Occipital lobe (tissue), 2 donors: ENCODE data around the gene LCNL1. TPM values are rescaled to one million over a fixed set of nuclear protein-coding genes. Genes with fewer than 3 reads are reported as not detected.

Experiments
- DNase-seq: peaks from one replicate; lab custom pipeline; 2025; lab: John Stamatoyannopoulos, UW
- total RNA-seq: library from RNA; depleted of rRNA; stranded (reverse); fragments of >200 nt; gene quantifications from one replicate; pipeline ENCODE4 v1.2.3, GENCODE V29; 2014

LCNL1 gene
- total RNA-seq, 1 donor from 2014 or later, result 0.16 TPM

- DNase-seq, result no peak
These were observed 8.9 kb upstream of the LCNL1 start for GRCh38 chr9:136973618-136974617.

GRCh38 chr9:136974817-136975535 is 7.8 kb upstream of the LCNL1 start:
- DNase-seq, result no peak

GRCh38 chr9:136975644-136976043 is 7.1 kb upstream of the LCNL1 start:
- DNase-seq, result peak; percentile 59

- peak; percentile 91 for DNase-seq
These were observed 5.6 kb upstream of the LCNL1 start, which contains the start of gene PTGDS for GRCh38 chr9:136977223-136977622. PTGDS (plus strand) TSS chr9:136977504; CDS start chr9:136977579, 75 bp downstream.

- DNase-seq, result no peak
These were observed 5.1 kb upstream of the LCNL1 start for GRCh38 chr9:136977649-136978072.

GRCh38 chr9:136978073-136978864 is 4.5 kb upstream of the LCNL1 start:
- DNase-seq, result peak; percentile 89

- no peak for DNase-seq
These were observed 3.8 kb upstream of the LCNL1 start for GRCh38 chr9:136978865-136979544.

- no peak for DNase-seq
These were observed 2.8 kb upstream of the LCNL1 start for GRCh38 chr9:136979769-136980587.

GRCh38 chr9:136980669-136981478 is 1.9 kb upstream of the LCNL1 start:
- DNase-seq, result no peak

- DNase-seq, result peak; percentile 56
These were observed 1.1 kb upstream of the LCNL1 start for GRCh38 chr9:136981588-136982231.

GRCh38 chr9:136983167-136983566 is 374 bp downstream of the LCNL1 start:
- no peak for DNase-seq

GRCh38 chr9:136983656-136984314 is 992 bp downstream of the LCNL1 start:
- no peak for DNase-seq

- no peak for DNase-seq
These were observed 1.8 kb downstream of the LCNL1 start for GRCh38 chr9:136984464-136985026.

- no peak for DNase-seq
These were observed 2.3 kb downstream of the LCNL1 start for GRCh38 chr9:136985027-136985602.

GRCh38 chr9:136985853-136986252 is 3.1 kb downstream of the LCNL1 start:
- DNase-seq, result no peak

GRCh38 chr9:136988872-136989271 is 6.1 kb downstream of the LCNL1 start:
- no peak for DNase-seq

GRCh38 chr9:136990242-136990911 is 7.6 kb downstream of the LCNL1 start:
- no peak for DNase-seq
